SU-DHL-6 (cell line): ENCODE data around the gene C2orf42.

Experiments used
- H2AFZ ChIP-seq: fragments of 200-600 bp; sonication (generic); 2 replicates; pipeline ENCODE4 v1.6.1; 2014; ENCODE audit warnings: low read depth, mild to moderate bottlenecking, moderate library complexity, mixed read lengths, antibody characterized with exemption, low read length; ENCODE audit not compliant: severe bottlenecking
- H3F3A ChIP-seq: fragments of 200-600 bp; shearing (Covaris generic); 2 replicates; pipeline ENCODE4 v1.6.0; 2016; ENCODE audit warnings: antibody characterized with exemption, mild to moderate bottlenecking; ENCODE audit not compliant: insufficient read depth
- H3K27ac ChIP-seq: fragments of 200-600 bp; sonication (generic); 2 replicates; pipeline ENCODE4 v1.5.1; 2016; ENCODE audit warnings: low read depth, mild to moderate bottlenecking, low read length, moderate library complexity, mixed read lengths
- H3K27me3 ChIP-seq: fragments of 200-600 bp; sonication (generic), shearing (Covaris generic); 2 replicates; pipeline ENCODE4 v1.6.0; 2014; ENCODE audit warnings: mild to moderate bottlenecking, low read length
- H3K36me3 ChIP-seq: fragments of 200-600 bp; sonication (generic); 2 replicates; pipeline ENCODE4 v1.6.1; 2014; ENCODE audit warnings: mild to moderate bottlenecking, low read length, mixed read lengths
- H3K4me2 ChIP-seq: fragments of 300-600, 200-600 bp; shearing (Covaris generic), sonication (generic); 2 replicates; pipeline ENCODE4 v1.6.0; 2014; ENCODE audit warnings: low read length, low read depth, mild to moderate bottlenecking; ENCODE audit not compliant: poor library complexity, severe bottlenecking
- H3K4me3 ChIP-seq: fragments of 200-600 bp; sonication (generic); 2 replicates; pipeline ENCODE4 v1.5.1; 2014; ENCODE audit warnings: antibody characterized with exemption, low read length, mild to moderate bottlenecking, mixed read lengths; ENCODE audit not compliant: insufficient read depth, poor library complexity, severe bottlenecking
- H3K79me2 ChIP-seq: fragments of 200-600 bp; sonication (generic); 2 replicates; pipeline ENCODE4 v1.6.1; 2014; ENCODE audit warnings: mild to moderate bottlenecking, low read length, moderate library complexity; ENCODE audit not compliant: insufficient read depth
- H3K9ac ChIP-seq: fragments of 200-600 bp; sonication (generic); 2 replicates; pipeline ENCODE4 v1.7.0; 2014; ENCODE audit warnings: mild to moderate bottlenecking, low read length
- H3K9me2 ChIP-seq: fragments of 200-600 bp; sonication (generic); replicated peaks from 2 replicates; pipeline ENCODE4 v1.6.1; 2014; ENCODE audit warnings: low read length; ENCODE audit not compliant: insufficient read depth
- H3K9me3 ChIP-seq: fragments of 200-600 bp; sonication (generic); 2 replicates; pipeline ENCODE4 v1.6.1; 2014; ENCODE audit warnings: low read length, mixed read lengths; ENCODE audit not compliant: insufficient read depth
- H4K20me1 ChIP-seq: fragments of 200-600 bp; sonication (generic); 2 replicates; pipeline ENCODE4 v1.6.1; 2014; ENCODE audit warnings: low read depth, mild to moderate bottlenecking, antibody characterized with exemption, low read length, moderate library complexity, mixed read lengths
- EZH2phosphoT487 ChIP-seq: fragments of 200-600 bp; sonication (generic), shearing (Covaris generic); conservative IDR thresholded peaks from 2 replicates; pipeline ENCODE4 v1.6.1; 2018; ENCODE audit warnings: mild to moderate bottlenecking, antibody characterized with exemption, low read length, moderate library complexity, mixed read lengths
- TF ChIP-seq, protein P1 (sequence below): fragments of 200-600 bp; sonication (generic); IDR thresholded peaks from one replicate; pipeline ENCODE4 v1.5.1; 2017; ENCODE audit warnings: antibody characterized with exemption, mild to moderate bottlenecking, low read length, moderate library complexity; ENCODE audit not compliant: insufficient read depth, poor library complexity, severe bottlenecking

Gene C2orf42

DNA sequence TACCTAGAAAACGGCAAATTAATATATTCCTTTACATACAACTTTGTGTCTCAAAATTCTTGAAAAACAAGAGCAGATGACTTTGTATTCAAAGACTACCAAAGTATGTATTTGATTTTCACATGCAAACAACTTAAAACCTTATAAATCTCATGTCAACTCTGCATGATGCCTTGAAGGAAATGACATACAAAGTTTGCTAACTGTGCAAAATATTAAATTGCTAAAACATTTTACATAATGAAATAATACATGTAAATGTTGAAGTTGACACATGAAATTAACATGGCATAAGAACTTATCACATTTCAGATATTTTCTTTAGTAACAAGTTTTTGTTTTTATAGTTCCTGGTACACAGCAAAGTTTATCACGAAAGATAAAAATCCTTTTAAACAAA is 20.8 kb upstream of the C2orf42 start:
- Histone ChIP-seq H3K27ac (no peak overlapping the region), H3K9ac (no peak overlapping the region), H3K4me2 (no peak overlapping the region), H3K9me2 (no peaks in the 10 kb centered on the region), H2AFZ (no peak overlapping the region), H3K4me3 (no peak overlapping the region), H3K27me3 (no peaks in the 10 kb centered on the region), H3F3A (peaks cover 23% of the 10 kb centered on the region; the same call in 1 of the 2 replicates), H3K36me3 (peaks cover 55% of the 10 kb centered on the region; the same call in 1 of the 2 replicates), H3K79me2 (no peaks in the 10 kb centered on the region), H3K9me3 (no peaks in the 10 kb centered on the region), H4K20me1 (no peaks in the 10 kb centered on the region)
- TF ChIP-seq EZH2phosphoT487, result no peak
- TF ChIP-seq, protein P1, sequence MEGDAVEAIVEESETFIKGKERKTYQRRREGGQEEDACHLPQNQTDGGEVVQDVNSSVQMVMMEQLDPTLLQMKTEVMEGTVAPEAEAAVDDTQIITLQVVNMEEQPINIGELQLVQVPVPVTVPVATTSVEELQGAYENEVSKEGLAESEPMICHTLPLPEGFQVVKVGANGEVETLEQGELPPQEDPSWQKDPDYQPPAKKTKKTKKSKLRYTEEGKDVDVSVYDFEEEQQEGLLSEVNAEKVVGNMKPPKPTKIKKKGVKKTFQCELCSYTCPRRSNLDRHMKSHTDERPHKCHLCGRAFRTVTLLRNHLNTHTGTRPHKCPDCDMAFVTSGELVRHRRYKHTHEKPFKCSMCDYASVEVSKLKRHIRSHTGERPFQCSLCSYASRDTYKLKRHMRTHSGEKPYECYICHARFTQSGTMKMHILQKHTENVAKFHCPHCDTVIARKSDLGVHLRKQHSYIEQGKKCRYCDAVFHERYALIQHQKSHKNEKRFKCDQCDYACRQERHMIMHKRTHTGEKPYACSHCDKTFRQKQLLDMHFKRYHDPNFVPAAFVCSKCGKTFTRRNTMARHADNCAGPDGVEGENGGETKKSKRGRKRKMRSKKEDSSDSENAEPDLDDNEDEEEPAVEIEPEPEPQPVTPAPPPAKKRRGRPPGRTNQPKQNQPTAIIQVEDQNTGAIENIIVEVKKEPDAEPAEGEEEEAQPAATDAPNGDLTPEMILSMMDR, result no peak

DNA sequence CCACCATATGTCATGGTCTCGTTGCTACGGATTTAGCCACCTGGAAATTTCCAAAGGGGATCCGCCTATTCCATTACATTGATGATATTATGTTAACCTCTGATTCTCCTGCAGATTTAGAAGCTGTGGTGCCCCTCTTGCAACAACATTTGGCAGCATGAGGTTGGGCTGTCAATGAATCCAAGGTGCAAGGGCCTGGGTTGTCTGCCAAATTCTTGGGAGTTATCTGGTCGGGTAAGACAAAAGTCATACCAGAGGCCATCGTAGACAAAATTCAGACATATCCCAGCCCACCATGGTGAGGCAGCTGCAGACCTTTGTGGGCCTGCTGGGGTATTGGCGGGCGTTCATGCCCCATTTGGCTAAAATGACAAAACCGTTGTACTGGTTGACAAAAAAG is 13.6 kb upstream of the C2orf42 start:
- H3K4me3 ChIP-seq, result no peak overlapping the region
- H3K27me3 ChIP-seq, result no peaks in the 10 kb centered on the region
- H3K9ac ChIP-seq, result no peak overlapping the region
- no peaks in the 10 kb centered on the region for H3K79me2 ChIP-seq
- peaks cover 6% of the 10 kb centered on the region; the same call in 1 of the 2 replicates for H3F3A ChIP-seq
- H3K36me3 ChIP-seq, result 0 out of 2 replicates have a peak, but pooled peaks cover 2% of the 10 kb centered on the region
- no peaks in the 10 kb centered on the region for H4K20me1 ChIP-seq
- H3K4me2 ChIP-seq, result no peak overlapping the region
- H2AFZ ChIP-seq, result no peak overlapping the region
- H3K9me3 ChIP-seq, result no peaks in the 10 kb centered on the region
- no peak for TF ChIP-seq EZH2phosphoT487
- TF ChIP-seq, protein P1, result no peak
- H3K9me2 ChIP-seq, result no peaks in the 10 kb centered on the region
- no peak overlapping the region for H3K27ac ChIP-seq

DNA sequence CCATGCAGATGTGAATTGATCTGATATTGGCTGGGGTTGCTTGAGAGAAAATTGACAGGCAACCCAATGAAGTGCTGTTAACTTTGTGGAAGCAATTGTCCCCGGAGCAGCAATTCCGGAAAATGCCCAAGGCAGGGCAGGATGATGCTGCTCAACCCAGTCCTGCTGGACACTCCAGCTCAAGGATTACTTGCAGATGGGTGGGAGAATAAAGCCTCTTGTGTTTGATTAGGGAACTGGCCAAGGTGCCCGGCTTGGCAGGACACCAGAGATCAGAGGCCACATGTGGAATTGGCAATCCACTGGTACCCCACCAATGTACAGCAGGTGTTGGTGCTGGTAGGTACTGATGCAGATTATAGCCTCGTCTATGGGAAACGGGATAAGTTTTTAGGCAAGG is 12.3 kb upstream of the C2orf42 start:
- H3K36me3 ChIP-seq, result no peaks in the 10 kb centered on the region
- H3K4me2 ChIP-seq, result no peak overlapping the region
- no peak overlapping the region for H3K9ac ChIP-seq
- H2AFZ ChIP-seq, result no peak overlapping the region
- 0 out of 2 replicates have a peak, but pooled peaks cover 5% of the 10 kb centered on the region for H3F3A ChIP-seq
- H3K9me3 ChIP-seq, result no peaks in the 10 kb centered on the region
- no peaks in the 10 kb centered on the region for H3K79me2 ChIP-seq
- H3K9me2 ChIP-seq, result no peaks in the 10 kb centered on the region
- no peaks in the 10 kb centered on the region for H4K20me1 ChIP-seq
- H3K27me3 ChIP-seq, result no peaks in the 10 kb centered on the region
- no peak for TF ChIP-seq EZH2phosphoT487
- TF ChIP-seq, protein P1, result no peak
- no peak overlapping the region for H3K27ac ChIP-seq
- H3K4me3 ChIP-seq, result no peak overlapping the region
